ENCODE data around the gene COL4A4.

- TF ChIP-seq CTCF (IDR thresholded peaks at IDR 0.05; ENCODE audit: insufficient read depth, low read length, poor library complexity, severe bottlenecking): no peak
- TF ChIP-seq EZH2phosphoT487 (conservative IDR thresholded peaks at IDR 0.05; ENCODE audit: low read length): no peak
Measured at GRCh38 chr2:226983895-226984749, 179.9 kb downstream of the COL4A4 start.

Data from SU-DHL-6 (cell line).